Measurements from ENCODE around the gene MIX23.

DNA sequence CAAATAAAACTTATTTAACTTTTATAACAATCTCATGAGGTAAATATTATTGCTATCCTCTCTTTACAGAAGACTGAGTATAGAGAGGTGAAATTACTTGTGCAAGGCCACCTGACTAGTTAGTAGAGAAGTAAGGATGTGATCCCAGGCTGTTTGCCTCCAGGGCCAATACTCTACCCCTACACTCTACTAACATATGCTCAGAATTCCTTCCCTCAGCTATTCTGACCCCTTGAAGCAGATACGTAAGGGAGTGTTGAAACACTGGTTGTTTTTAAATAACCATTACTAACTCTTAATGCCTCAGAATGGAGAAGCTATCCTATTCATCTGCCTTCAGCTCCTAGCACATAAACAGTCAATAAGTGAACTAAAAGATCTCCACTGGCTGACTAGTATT lies 33.9 kb downstream of the MIX23 start:
- TF ChIP-seq POLR2A (IDR thresholded peaks at IDR 0.05) (no peak), CTCF (IDR thresholded peaks at IDR 0.05) (no peak)

Data from thyroid gland (tissue), 4 donors.